HG03066 (cell line): ENCODE measurements around the gene IKZF4.

Source experiments
- ATAC-seq: cut with Tn5 transposase; IDR thresholded peaks from one replicate; pipeline ENCODE4 v1.9.1; 2021; ENCODE audit warnings: low read depth; ENCODE audit not compliant: unreplicated experiment

IKZF4 gene

DNA sequence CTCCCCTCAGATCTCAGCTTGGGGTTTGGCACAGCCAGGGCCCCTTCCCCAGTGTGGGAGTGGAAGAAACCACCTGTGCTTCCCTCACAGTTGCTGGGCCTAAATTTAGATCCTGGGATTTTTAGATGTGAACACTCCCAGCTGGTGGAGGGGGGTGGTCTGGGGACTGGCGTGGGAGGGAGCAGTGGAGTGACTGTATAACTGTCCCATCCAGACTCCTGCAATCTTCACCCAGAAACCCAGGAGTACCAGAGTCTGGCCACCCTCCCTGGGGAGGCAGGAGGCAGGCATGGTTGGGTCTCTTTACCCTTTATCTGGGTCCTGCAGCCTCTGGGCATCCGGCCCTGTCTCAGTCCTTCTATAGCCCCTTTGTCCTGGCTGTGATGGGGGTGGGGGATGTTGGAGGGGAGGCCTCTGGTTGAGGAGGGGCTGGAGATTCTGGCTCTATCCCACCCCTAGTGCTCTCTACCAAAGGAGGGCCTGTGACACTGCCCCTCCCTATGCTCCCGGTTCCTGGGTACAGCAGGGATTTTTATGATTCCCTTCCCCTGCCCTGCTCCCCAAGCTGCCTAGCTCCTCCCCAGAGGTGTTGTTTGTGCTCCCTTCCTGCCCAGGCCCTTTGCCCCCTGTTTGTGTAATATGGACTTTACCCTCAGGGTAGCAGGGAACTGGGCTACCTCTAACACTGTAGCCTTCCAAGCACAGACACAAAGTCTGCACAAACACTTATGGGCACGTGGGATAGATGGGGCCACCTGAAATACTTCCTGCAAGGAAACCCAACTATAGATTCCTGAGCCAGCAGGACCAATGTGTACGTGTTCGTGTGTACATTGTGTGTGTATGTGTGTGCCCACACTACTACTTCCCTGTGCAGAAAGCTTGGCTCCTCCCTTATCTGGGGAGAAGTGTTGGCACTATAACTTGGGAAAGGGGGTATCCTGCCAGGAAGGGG lies 60.8 kb downstream of the IKZF4 start:
- no peak for ATAC-seq

DNA sequence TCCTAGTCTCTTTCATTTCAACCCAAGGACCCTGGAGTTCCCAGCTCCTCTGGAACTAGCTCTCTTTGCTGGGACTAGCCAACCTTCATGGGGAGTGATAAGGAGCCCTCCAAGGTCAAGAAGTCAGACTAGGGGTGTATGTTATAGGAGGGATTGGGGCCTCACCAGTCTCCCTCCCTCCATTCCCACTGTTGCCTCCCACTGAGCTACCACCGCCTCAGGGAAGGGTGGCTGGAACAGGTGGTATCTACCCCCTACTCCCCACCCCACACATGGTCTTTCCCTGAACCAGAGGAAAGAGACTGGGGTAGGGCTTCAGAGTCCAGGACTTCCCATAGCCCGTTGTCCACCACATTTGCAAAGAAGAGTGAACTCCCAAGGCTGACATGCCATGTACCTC lies 61.5 kb downstream of the IKZF4 start:
- no peak for ATAC-seq

DNA sequence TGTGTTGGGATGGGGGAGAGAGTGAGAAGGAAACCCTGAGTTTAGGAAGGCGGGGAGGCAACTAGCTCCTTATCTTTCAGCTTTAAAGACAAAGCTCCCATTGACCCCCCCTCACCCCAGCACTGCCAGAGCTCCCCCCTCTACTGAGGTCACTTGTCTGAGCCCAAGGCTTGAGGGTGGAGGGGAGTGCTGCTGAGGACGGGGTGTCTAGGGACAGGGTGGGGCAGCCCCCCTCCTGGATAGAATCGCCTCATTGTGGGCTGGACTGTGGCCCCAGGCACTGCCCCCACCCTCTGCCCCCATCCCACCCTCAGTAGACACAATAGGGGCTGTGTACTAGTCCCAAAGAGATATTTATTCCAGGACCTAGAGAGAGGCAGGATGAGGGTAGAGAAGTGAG lies 62.1 kb downstream of the IKZF4 start:
- ATAC-seq = no peak

DNA sequence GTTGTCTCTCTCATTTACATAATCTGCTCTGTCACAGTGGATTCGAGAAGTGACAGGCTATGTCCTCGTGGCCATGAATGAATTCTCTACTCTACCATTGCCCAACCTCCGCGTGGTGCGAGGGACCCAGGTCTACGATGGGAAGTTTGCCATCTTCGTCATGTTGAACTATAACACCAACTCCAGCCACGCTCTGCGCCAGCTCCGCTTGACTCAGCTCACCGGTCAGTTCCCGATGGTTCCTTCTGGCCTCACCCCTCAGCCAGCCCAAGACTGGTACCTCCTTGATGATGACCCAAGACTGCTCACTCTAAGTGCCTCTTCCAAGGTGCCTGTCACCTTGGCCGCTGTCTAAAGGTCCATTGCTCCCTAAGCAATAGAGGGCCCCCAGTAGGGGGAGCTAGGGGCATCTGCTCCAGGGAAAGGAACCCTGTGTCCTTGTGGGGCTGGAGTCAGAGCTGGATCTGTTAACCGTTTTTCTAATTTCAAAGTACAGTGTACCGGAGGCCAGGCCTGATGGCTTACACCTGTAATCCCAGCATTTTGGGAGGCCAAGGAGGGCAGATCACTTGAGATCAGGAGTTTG lies 64.2 kb downstream of the IKZF4 start:
- no peak for ATAC-seq

DNA sequence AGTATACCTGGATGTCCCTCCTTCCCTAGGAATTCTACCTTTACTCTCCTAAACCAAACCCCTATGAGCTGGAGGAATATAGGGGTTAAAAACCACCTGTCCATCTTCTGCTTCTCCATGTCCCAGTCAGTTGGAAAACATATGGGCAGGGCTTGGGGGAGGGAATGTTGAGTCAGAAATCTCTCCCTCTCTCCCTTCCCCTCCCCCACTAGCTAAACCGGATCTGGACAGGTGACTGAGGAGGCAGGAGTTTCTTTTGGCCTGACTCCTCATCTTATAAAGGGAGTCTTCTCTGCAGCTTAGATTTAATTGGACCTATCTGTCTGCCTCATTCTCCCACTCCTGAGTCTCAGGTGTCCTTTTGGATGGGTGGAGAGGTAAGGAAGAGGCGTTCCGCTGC lies 65.3 kb downstream of the IKZF4 start:
- ATAC-seq = no peak

DNA sequence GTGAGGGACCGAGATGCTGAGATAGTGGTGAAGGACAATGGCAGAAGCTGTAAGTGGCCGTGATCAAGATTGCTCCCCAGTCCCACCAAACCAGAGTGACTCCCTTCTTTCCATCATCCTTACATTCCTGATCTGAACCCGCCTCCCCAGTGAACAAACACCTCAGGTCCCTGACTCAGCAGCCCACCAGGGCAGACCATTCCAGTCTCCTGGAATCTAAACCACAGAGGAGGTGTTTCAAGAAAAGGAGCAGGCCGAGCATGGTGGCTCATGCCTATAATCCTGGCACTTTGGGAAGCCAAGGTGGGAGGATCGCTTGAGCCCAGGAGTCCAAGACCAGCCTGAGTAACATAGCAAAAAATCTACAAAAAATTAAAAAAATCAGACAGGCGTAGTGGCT lies 65.8 kb downstream of the IKZF4 start:
- ATAC-seq = no peak

GRCh38 chr12:56087220-56087619 lies 66.4 kb downstream of the IKZF4 start:
- no peak for ATAC-seq
